Measurements from ENCODE around the gene NUP35.

- TF ChIP-seq POLR2A (IDR thresholded peaks at IDR 0.05; ENCODE audit: low read length), result no peak
- TF ChIP-seq GATA1 (IDR thresholded peaks at IDR 0.05; ENCODE audit: low read depth, low read length), result no peak
These were observed 36.2 kb upstream of the NUP35 start for GRCh38 chr2:183088061-183088460.
